ENCODE data around the gene SH2D1A. TPM values are rescaled to one million over a fixed set of nuclear protein-coding genes. Genes with fewer than 3 reads are reported as not detected.

The SH2D1A gene
- total RNA-seq, 1 experiment from 2014 or later = not detected

DNA sequence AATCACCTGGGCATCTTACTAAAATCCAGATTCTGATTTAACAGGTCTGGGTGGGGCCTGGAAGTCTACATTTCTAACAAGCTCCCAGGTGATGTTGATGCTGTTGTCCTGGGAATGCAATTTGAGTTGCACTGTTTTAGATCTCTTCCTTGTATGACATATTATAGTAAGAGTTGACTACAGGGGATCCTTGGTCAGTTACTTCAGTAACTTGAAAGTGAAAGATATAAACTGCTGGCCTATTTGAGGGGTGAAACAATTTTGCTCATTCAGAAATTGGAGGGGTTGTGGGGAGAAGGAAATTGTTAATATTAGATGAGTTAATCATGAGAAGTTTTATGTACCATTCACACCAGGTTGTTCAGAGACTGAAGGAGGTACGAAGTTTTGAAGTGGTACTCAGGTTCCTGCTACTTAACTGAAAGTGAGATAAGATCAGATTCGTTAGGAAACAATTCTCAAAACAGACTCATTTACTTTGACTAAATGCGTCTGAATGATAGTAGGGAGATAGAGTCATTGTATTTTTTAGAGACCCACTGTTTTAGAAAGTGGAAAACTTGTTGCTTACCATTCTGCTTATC, 12.5 kb downstream of the SH2D1A start:
- Mint-ChIP-seq H3K36me3 (ENCODE audit: insufficient read depth, unreplicated experiment) (no peaks in the 10 kb centered on the region), H3K9me3 (ENCODE audit: low read depth, unreplicated experiment) (no peaks in the 10 kb centered on the region), H3K4me1 (ENCODE audit: low read depth, unreplicated experiment) (no peaks in the 10 kb centered on the region), H3K4me3 (ENCODE audit: low read depth, unreplicated experiment) (no peak overlapping the region), H3K27me3 (ENCODE audit: unreplicated experiment) (no peaks in the 10 kb centered on the region), H3K27ac (ENCODE audit: unreplicated experiment) (no peak overlapping the region)
- CTCF ChIA-PET = no interaction called here
- no TSS peak for BruUV-seq (replicated peaks)
- TF ChIP-seq, protein P1, sequence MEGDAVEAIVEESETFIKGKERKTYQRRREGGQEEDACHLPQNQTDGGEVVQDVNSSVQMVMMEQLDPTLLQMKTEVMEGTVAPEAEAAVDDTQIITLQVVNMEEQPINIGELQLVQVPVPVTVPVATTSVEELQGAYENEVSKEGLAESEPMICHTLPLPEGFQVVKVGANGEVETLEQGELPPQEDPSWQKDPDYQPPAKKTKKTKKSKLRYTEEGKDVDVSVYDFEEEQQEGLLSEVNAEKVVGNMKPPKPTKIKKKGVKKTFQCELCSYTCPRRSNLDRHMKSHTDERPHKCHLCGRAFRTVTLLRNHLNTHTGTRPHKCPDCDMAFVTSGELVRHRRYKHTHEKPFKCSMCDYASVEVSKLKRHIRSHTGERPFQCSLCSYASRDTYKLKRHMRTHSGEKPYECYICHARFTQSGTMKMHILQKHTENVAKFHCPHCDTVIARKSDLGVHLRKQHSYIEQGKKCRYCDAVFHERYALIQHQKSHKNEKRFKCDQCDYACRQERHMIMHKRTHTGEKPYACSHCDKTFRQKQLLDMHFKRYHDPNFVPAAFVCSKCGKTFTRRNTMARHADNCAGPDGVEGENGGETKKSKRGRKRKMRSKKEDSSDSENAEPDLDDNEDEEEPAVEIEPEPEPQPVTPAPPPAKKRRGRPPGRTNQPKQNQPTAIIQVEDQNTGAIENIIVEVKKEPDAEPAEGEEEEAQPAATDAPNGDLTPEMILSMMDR (IDR thresholded peaks at IDR 0.05; ENCODE audit: unreplicated experiment) = no peak
- intact Hi-C loops (cut with micrococcal nuclease; ENCODE audit: unreplicated experiment) = no loop called here
- DNase-seq = no peak

- Mint-ChIP-seq H3K9me3 (ENCODE audit: low read depth, unreplicated experiment) (no peaks in the 10 kb centered on the region), H3K27ac (ENCODE audit: unreplicated experiment) (no peak overlapping the region), H3K4me1 (ENCODE audit: low read depth, unreplicated experiment) (no peaks in the 10 kb centered on the region), H3K4me3 (ENCODE audit: low read depth, unreplicated experiment) (no peak overlapping the region), H3K36me3 (ENCODE audit: insufficient read depth, unreplicated experiment) (no peaks in the 10 kb centered on the region), H3K27me3 (ENCODE audit: unreplicated experiment) (no peaks in the 10 kb centered on the region)
- TF ChIP-seq, protein P1 (IDR thresholded peaks at IDR 0.05; ENCODE audit: unreplicated experiment) = no peak
- BruUV-seq (replicated peaks) = no TSS peak
- intact Hi-C loops (cut with micrococcal nuclease; ENCODE audit: unreplicated experiment) = no loop called here
- CTCF ChIA-PET = no interaction called here
- no peak for DNase-seq
Observed at GRCh38 chrX:124362072-124362471, 15.7 kb downstream of the SH2D1A start.

GRCh38 chrX:124362761-124363160, 16.4 kb downstream of the SH2D1A start:
- Mint-ChIP-seq H3K4me1 (ENCODE audit: low read depth, unreplicated experiment) (no peaks in the 10 kb centered on the region), H3K4me3 (ENCODE audit: low read depth, unreplicated experiment) (no peak overlapping the region), H3K36me3 (ENCODE audit: insufficient read depth, unreplicated experiment) (no peaks in the 10 kb centered on the region), H3K9me3 (ENCODE audit: low read depth, unreplicated experiment) (no peaks in the 10 kb centered on the region), H3K27ac (ENCODE audit: unreplicated experiment) (no peak overlapping the region), H3K27me3 (ENCODE audit: unreplicated experiment) (no peaks in the 10 kb centered on the region)
- BruUV-seq (replicated peaks) = no TSS peak
- DNase-seq = no peak
- TF ChIP-seq, protein P1 (IDR thresholded peaks at IDR 0.05; ENCODE audit: unreplicated experiment) = no peak
- intact Hi-C loops (cut with micrococcal nuclease; ENCODE audit: unreplicated experiment) = no loop called here
- CTCF ChIA-PET = no interaction called here

DNA sequence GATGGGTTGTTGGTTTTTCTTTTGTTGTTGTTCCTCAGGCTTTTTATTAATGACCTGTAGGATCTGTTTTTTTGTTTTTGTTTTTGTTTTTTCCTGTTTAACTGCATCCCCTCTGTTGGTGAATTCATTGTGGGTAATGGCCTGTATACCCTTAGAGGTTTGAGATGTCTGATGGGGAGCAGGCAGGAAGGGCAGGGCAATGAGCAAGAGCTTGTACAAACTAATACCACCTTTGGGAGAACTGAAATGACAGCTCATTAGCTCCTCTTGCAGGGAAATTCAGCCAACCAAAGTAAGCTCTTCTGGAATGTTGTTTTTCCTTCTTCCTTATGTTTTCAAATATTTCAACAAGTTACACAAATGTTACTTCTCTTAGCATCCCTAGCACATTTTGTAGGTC, 23.4 kb downstream of the SH2D1A start:
- no TSS peak for BruUV-seq (replicated peaks)
- intact Hi-C loops (cut with micrococcal nuclease; ENCODE audit: unreplicated experiment) = loop anchor here (10.0 kb wide), 1 partner anchor 155 kb away; no protein-coding TSS in a partner anchor
- Mint-ChIP-seq H3K4me1 (ENCODE audit: low read depth, unreplicated experiment) (no peaks in the 10 kb centered on the region), H3K9me3 (ENCODE audit: low read depth, unreplicated experiment) (no peaks in the 10 kb centered on the region), H3K27ac (ENCODE audit: unreplicated experiment) (no peak overlapping the region), H3K27me3 (ENCODE audit: unreplicated experiment) (no peaks in the 10 kb centered on the region), H3K36me3 (ENCODE audit: insufficient read depth, unreplicated experiment) (no peaks in the 10 kb centered on the region), H3K4me3 (ENCODE audit: low read depth, unreplicated experiment) (no peak overlapping the region)
- TF ChIP-seq, protein P1 (IDR thresholded peaks at IDR 0.05; ENCODE audit: unreplicated experiment) = no peak
- no peak for DNase-seq
- CTCF ChIA-PET = interaction anchor here (1.0 kb wide), 1 partner anchor 66 kb away, joined by 3 read pairs; no protein-coding TSS in a partner anchor

Measured in Calu3 (cell line).